Keratinocyte (primary cell): ENCODE measurements around the gene TTC13.

ENCODE experiments used
- CTCF ChIP-seq, 3 experiments: IDR thresholded peaks in 1 of 3; conservative IDR thresholded peaks in 1 of 3; optimal IDR thresholded peaks in 1 of 3; 2 replicates in 2 of 3; 3 replicates in 1 of 3; pipeline versions ENCODE3 to v1.5.1; 2011; ENCODE audit warnings: low read length in 3 of 3, mild to moderate bottlenecking in 3 of 3, moderate library complexity in 2 of 3, control low read depth in 1 of 3, inconsistent platforms in 1 of 3; ENCODE audit not compliant: insufficient read depth in 2 of 3; ENCODE audit errors: extremely low read depth in 1 of 3
- EZH2 ChIP-seq: IDR thresholded peaks from one replicate; pipeline ENCODE4 v1.6.1; 2012; ENCODE audit warnings: inconsistent platforms, mild to moderate bottlenecking, low read length, moderate library complexity

DNA sequence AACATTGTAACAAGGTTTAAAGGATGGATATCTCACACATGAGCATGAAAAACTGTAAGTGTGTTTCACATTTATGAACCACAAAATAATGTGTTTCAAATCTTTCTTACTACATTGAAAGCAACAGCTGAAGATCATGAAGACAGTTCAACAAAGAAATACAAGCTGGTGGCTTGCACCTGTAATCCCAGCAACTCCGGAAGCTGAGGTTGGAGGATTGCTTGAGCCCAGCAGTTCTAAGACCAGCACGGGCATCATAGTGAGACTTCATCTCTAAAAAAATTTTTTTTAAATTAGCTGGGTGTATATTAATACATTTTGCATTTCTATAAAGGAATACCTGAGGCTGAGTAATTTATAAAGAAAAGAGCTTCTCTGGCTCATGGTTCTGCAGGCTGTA lies 83.2 kb downstream of the TTC13 start:
- TF ChIP-seq CTCF (optimal IDR thresholded peaks at IDR 0.05 in 1 of 3, IDR thresholded peaks at IDR 0.05 in 1 of 3, conservative IDR thresholded peaks at IDR 0.05 in 1 of 3; ENCODE audit: extremely low read depth in 1 of 3, insufficient read depth in 2 of 3, low read length in 3 of 3) (no peak), EZH2 (no peak)
